ENCODE results near the gene THEMIS.

Gene THEMIS

GRCh38 chr6:127900935-127901334, at the start of gene THEMIS:
TSS of gene THEMIS (minus strand) at chr6:127901058. CDS start at chr6:127900932, 126 bp downstream.
- Histone ChIP-seq H3K4me3 (0 out of 2 replicates have a peak within 1 kb of the TSS, but pooled peaks have one; percentile 2), H3K9ac (ENCODE audit: insufficient read length) (no peak within 1 kb of the TSS), H3K9me3 (ENCODE audit: low read depth, low read length) (no peaks in the 10 kb centered on the region; the same call in 1 of the 2 replicates), H3K27ac (peak within 1 kb of the TSS; percentile 57), H3K36me3 (ENCODE audit: insufficient read depth, low read length) (no peaks in the 10 kb centered on the region)
- TF ChIP-seq FOXP2 (optimal IDR thresholded peaks at IDR 0.05; ENCODE audit: control extremely low read depth, extremely low read length, insufficient read depth): no peak
- TF ChIP-seq EZH2 (IDR thresholded peaks at IDR 0.05): no peak
- TF ChIP-seq POLR2AphosphoS5 (IDR thresholded peaks at IDR 0.05; ENCODE audit: borderline replicate concordance, low read depth, low read length): no peak
- DNase-seq (ENCODE audit: low read depth, low spot score): no peak

GRCh38 chr6:127949251-127949650, 48.4 kb upstream of the THEMIS start:
- no peak overlapping the region for H3K9ac ChIP-seq (ENCODE audit: insufficient read length)
- no peak for DNase-seq (ENCODE audit: low read depth, low spot score)
- H3K4me3 ChIP-seq: no peak overlapping the region
- no peaks in the 10 kb centered on the region for H3K36me3 ChIP-seq (ENCODE audit: insufficient read depth, low read length)
- TF ChIP-seq POLR2AphosphoS5 (IDR thresholded peaks at IDR 0.05; ENCODE audit: borderline replicate concordance, low read depth, low read length) (no peak), FOXP2 (optimal IDR thresholded peaks at IDR 0.05; ENCODE audit: control extremely low read depth, extremely low read length, insufficient read depth) (no peak), EZH2 (IDR thresholded peaks at IDR 0.05) (no peak)
- no peaks in the 10 kb centered on the region for H3K9me3 ChIP-seq (ENCODE audit: low read depth, low read length)
- H3K27ac ChIP-seq: no peak overlapping the region

- DNase-seq (ENCODE audit: low read depth, low spot score): no peak
- no peaks in the 10 kb centered on the region for H3K9me3 ChIP-seq (ENCODE audit: low read depth, low read length)
- H3K4me3 ChIP-seq: no peak overlapping the region
- TF ChIP-seq EZH2 (IDR thresholded peaks at IDR 0.05): no peak
- no peak for TF ChIP-seq POLR2AphosphoS5 (IDR thresholded peaks at IDR 0.05; ENCODE audit: borderline replicate concordance, low read depth, low read length)
- no peak for TF ChIP-seq FOXP2 (optimal IDR thresholded peaks at IDR 0.05; ENCODE audit: control extremely low read depth, extremely low read length, insufficient read depth)
- no peak overlapping the region for H3K9ac ChIP-seq (ENCODE audit: insufficient read length)
- no peaks in the 10 kb centered on the region for H3K36me3 ChIP-seq (ENCODE audit: insufficient read depth, low read length)
- H3K27ac ChIP-seq: no peak overlapping the region
These were observed 45.5 kb upstream of the THEMIS start for GRCh38 chr6:127946388-127946787.

- Histone ChIP-seq H3K9ac (ENCODE audit: insufficient read length) (no peak overlapping the region), H3K36me3 (ENCODE audit: insufficient read depth, low read length) (no peaks in the 10 kb centered on the region), H3K27ac (no peak overlapping the region), H3K9me3 (ENCODE audit: low read depth, low read length) (no peaks in the 10 kb centered on the region), H3K4me3 (no peak overlapping the region)
- DNase-seq (ENCODE audit: low read depth, low spot score): no peak
- TF ChIP-seq POLR2AphosphoS5 (IDR thresholded peaks at IDR 0.05; ENCODE audit: borderline replicate concordance, low read depth, low read length): no peak
- TF ChIP-seq FOXP2 (optimal IDR thresholded peaks at IDR 0.05; ENCODE audit: control extremely low read depth, extremely low read length, insufficient read depth): no peak
- no peak for TF ChIP-seq EZH2 (IDR thresholded peaks at IDR 0.05)
These were observed 44.7 kb upstream of the THEMIS start for GRCh38 chr6:127945434-127946097.

GRCh38 chr6:127941228-127941627, 40.4 kb upstream of the THEMIS start:
- DNase-seq (ENCODE audit: low read depth, low spot score): no peak
- H3K9ac ChIP-seq (ENCODE audit: insufficient read length): no peak overlapping the region
- no peak overlapping the region for H3K4me3 ChIP-seq
- no peak overlapping the region for H3K27ac ChIP-seq
- H3K36me3 ChIP-seq (ENCODE audit: insufficient read depth, low read length): no peaks in the 10 kb centered on the region
- TF ChIP-seq POLR2AphosphoS5 (IDR thresholded peaks at IDR 0.05; ENCODE audit: borderline replicate concordance, low read depth, low read length) (no peak), EZH2 (IDR thresholded peaks at IDR 0.05) (no peak), FOXP2 (optimal IDR thresholded peaks at IDR 0.05; ENCODE audit: control extremely low read depth, extremely low read length, insufficient read depth) (no peak)
- H3K9me3 ChIP-seq (ENCODE audit: low read depth, low read length): no peaks in the 10 kb centered on the region

GRCh38 chr6:127939442-127940066, 38.7 kb upstream of the THEMIS start:
- TF ChIP-seq FOXP2 (optimal IDR thresholded peaks at IDR 0.05; ENCODE audit: control extremely low read depth, extremely low read length, insufficient read depth) (no peak), POLR2AphosphoS5 (IDR thresholded peaks at IDR 0.05; ENCODE audit: borderline replicate concordance, low read depth, low read length) (no peak), EZH2 (IDR thresholded peaks at IDR 0.05) (no peak)
- DNase-seq (ENCODE audit: low read depth, low spot score): peak; percentile 53
- no peaks in the 10 kb centered on the region for H3K9me3 ChIP-seq (ENCODE audit: low read depth, low read length)
- H3K27ac ChIP-seq: peak overlapping the region; percentile 94
- H3K9ac ChIP-seq (ENCODE audit: insufficient read length): peak overlapping the region; percentile 36
- H3K36me3 ChIP-seq (ENCODE audit: insufficient read depth, low read length): no peaks in the 10 kb centered on the region
- peak overlapping the region; percentile 47 for H3K4me3 ChIP-seq

- DNase-seq (ENCODE audit: low read depth, low spot score): peak; percentile 30
- no peaks in the 10 kb centered on the region for H3K9me3 ChIP-seq (ENCODE audit: low read depth, low read length)
- TF ChIP-seq POLR2AphosphoS5 (IDR thresholded peaks at IDR 0.05; ENCODE audit: borderline replicate concordance, low read depth, low read length) (no peak), EZH2 (IDR thresholded peaks at IDR 0.05) (no peak), FOXP2 (optimal IDR thresholded peaks at IDR 0.05; ENCODE audit: control extremely low read depth, extremely low read length, insufficient read depth) (no peak)
- peak overlapping the region; percentile 94 for H3K27ac ChIP-seq
- no peaks in the 10 kb centered on the region for H3K36me3 ChIP-seq (ENCODE audit: insufficient read depth, low read length)
- peak overlapping the region; percentile 47 for H3K4me3 ChIP-seq
- peak overlapping the region; percentile 36 for H3K9ac ChIP-seq (ENCODE audit: insufficient read length)
These were observed 37.8 kb upstream of the THEMIS start for GRCh38 chr6:127938701-127939100.

- no peak for DNase-seq (ENCODE audit: low read depth, low spot score)
- no peaks in the 10 kb centered on the region for H3K36me3 ChIP-seq (ENCODE audit: insufficient read depth, low read length)
- TF ChIP-seq FOXP2 (optimal IDR thresholded peaks at IDR 0.05; ENCODE audit: control extremely low read depth, extremely low read length, insufficient read depth) (no peak), POLR2AphosphoS5 (IDR thresholded peaks at IDR 0.05; ENCODE audit: borderline replicate concordance, low read depth, low read length) (no peak), EZH2 (IDR thresholded peaks at IDR 0.05) (no peak)
- H3K9ac ChIP-seq (ENCODE audit: insufficient read length): no peak overlapping the region
- H3K27ac ChIP-seq: peak overlapping the region; percentile 94; the same call in 1 of the 2 replicates
- H3K4me3 ChIP-seq: no peak overlapping the region
- H3K9me3 ChIP-seq (ENCODE audit: low read depth, low read length): no peaks in the 10 kb centered on the region
These were observed 36.9 kb upstream of the THEMIS start for GRCh38 chr6:127937747-127938146.
